Caki2 (cell line): ENCODE measurements around the gene PLCH1. TPM values are rescaled to one million over a fixed set of nuclear protein-coding genes. Genes with fewer than 3 reads are reported as not detected.

Experiments used
- DNase-seq: peaks from one replicate; pipeline ENCODE4 v3.0.0-alpha.2; 2015; ENCODE audit warnings: low read depth
- in situ Hi-C: cut with HindIII; loops from 2 replicates; pipeline ENCODE4 v1.10.0; 2016; ENCODE audit warnings: low sequenced_read_pairs, low pct_unique_long_range_greater_than_20kb, mixed read lengths
- total RNA-seq: library from RNA; depleted of rRNA; stranded (reverse); fragments of >200 nt; shearing (Covaris generic); gene quantifications from 2 replicates; pipeline ENCODE4 v1.2.3, GENCODE V29; 2014; ENCODE audit warnings: low replicate concordance

Gene PLCH1
- total RNA-seq, 1 experiment from 2014 or later, result 5.6 TPM

GRCh38 chr3:155525324-155525833, 219.5 kb downstream of the PLCH1 start:
- no peak for DNase-seq
- in situ Hi-C loops, result no loop called here

GRCh38 chr3:155520463-155520862, 224.4 kb downstream of the PLCH1 start:
- in situ Hi-C loops, result no loop called here
- DNase-seq, result no peak

- in situ Hi-C loops, result no loop called here
- no peak for DNase-seq
Observed at GRCh38 chr3:155519078-155519477, 225.8 kb downstream of the PLCH1 start.

- no peak for DNase-seq
- in situ Hi-C loops, result no loop called here
Observed at GRCh38 chr3:155517903-155518302, 227.0 kb downstream of the PLCH1 start.

GRCh38 chr3:155516439-155516838, 228.4 kb downstream of the PLCH1 start:
- no peak for DNase-seq
- in situ Hi-C loops, result no loop called here

GRCh38 chr3:155512867-155513261, 232.0 kb downstream of the PLCH1 start:
- DNase-seq, result no peak
- in situ Hi-C loops, result no loop called here

- no peak for DNase-seq
- in situ Hi-C loops, result no loop called here
Observed at GRCh38 chr3:155512175-155512866, 232.6 kb downstream of the PLCH1 start.

GRCh38 chr3:155504682-155505081, 240.2 kb downstream of the PLCH1 start:
- in situ Hi-C loops, result no loop called here
- no peak for DNase-seq

- no peak for DNase-seq
- in situ Hi-C loops, result no loop called here
Observed at GRCh38 chr3:155502630-155503029, 242.2 kb downstream of the PLCH1 start.

- no peak for DNase-seq
- in situ Hi-C loops, result no loop called here
Observed at GRCh38 chr3:155500194-155500818, 244.6 kb downstream of the PLCH1 start.

GRCh38 chr3:155497930-155498647, 246.8 kb downstream of the PLCH1 start:
- in situ Hi-C loops, result no loop called here
- DNase-seq, result peak; percentile 43

- in situ Hi-C loops, result no loop called here
- DNase-seq, result no peak
Observed at GRCh38 chr3:155496206-155496605, 248.7 kb downstream of the PLCH1 start.

GRCh38 chr3:155495387-155495786, 249.5 kb downstream of the PLCH1 start:
- in situ Hi-C loops, result no loop called here
- DNase-seq, result no peak

- in situ Hi-C loops, result no loop called here
- no peak for DNase-seq
Observed at GRCh38 chr3:155494332-155494731, 250.5 kb downstream of the PLCH1 start.

GRCh38 chr3:155492841-155493240, 252.0 kb downstream of the PLCH1 start:
- DNase-seq, result no peak
- in situ Hi-C loops, result no loop called here

GRCh38 chr3:155491696-155492095, 253.2 kb downstream of the PLCH1 start:
- in situ Hi-C loops, result no loop called here
- no peak for DNase-seq

GRCh38 chr3:155488671-155489070, 256.2 kb downstream of the PLCH1 start:
- no peak for DNase-seq
- in situ Hi-C loops, result no loop called here

- in situ Hi-C loops, result no loop called here
Observed at GRCh38 chr3:155485897-155486296, 259.0 kb downstream of the PLCH1 start.

GRCh38 chr3:155481591-155481990, 263.3 kb downstream of the PLCH1 start:
- DNase-seq, result no peak
- in situ Hi-C loops, result no loop called here

More at GRCh38 chr3:155485897-155486296, 259.0 kb downstream of the PLCH1 start:
- no peak for DNase-seq
